Ramos (cell line): ENCODE measurements around the gene LPCAT2.

Experiments
- in situ Hi-C: fragments of 300-500 bp; cut with MboI; formaldehyde crosslinking; loops from one replicate; pipeline ENCODE4 v1.14.3; 2022; ENCODE audit warnings: low sequenced_read_pairs; ENCODE audit not compliant: unreplicated experiment

LPCAT2 gene

DNA sequence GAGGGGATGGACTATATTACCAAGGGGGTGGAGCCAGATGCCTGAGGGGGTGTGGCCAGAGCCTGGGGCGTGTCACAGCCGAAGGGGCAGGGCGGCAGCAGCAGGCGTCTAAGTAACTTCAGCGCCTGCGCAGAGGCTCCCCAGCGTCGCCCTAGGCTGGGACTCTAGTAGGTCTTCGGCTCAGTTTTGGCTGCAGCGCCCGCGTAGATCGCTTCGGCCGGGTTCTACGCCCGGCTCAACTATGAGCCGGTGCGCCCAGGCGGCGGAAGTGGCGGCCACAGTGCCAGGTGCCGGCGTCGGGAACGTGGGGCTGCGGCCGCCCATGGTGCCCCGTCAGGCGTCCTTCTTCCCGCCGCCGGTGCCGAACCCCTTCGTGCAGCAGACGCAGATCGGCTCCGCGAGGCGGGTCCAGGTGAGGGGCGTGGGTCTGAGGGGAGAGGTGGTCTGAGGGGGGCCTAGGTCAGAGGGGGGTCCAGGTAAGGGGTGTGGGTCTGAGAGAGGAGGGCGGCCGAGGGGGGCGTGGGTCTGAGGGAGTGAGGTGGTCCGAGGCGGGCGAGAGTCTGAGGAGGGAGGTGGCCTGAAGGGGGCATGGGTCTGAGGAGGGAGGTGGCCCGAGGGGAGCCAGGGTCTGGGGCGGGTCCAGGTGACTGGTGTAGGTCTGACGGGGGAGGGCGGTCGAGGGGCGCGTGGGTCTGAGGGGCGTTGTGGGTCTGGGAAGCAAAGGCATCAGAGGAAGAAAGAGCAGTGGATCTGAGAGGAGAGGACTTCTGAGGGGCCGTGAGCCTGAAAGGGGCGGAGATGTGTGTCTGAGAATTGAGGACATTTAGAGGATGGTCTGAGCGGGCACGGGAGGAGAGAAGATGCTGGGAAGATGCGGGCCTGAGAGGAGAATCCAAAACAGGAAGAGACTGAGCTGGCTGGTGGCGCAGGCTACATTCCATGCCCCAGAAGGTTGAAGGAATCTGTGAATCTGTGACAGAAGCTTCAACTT, at the start of gene LPCAT2:
TSS of gene LPCAT2 (plus strand) at position 132 of the 991 bp plus-strand sequence. CDS start at position 242, 110 bp downstream.
- in situ Hi-C loops: no loop called here

GRCh38 chr16:55462241-55462640, 46.6 kb upstream of the LPCAT2 start:
- in situ Hi-C loops: loop anchor here (25.0 kb wide), 1 partner anchor 850 kb away; no protein-coding TSS in a partner anchor

GRCh38 chr16:55464375-55464774, 44.5 kb upstream of the LPCAT2 start:
- in situ Hi-C loops: loop anchor here (25.0 kb wide), 1 partner anchor 848 kb away; no protein-coding TSS in a partner anchor

DNA sequence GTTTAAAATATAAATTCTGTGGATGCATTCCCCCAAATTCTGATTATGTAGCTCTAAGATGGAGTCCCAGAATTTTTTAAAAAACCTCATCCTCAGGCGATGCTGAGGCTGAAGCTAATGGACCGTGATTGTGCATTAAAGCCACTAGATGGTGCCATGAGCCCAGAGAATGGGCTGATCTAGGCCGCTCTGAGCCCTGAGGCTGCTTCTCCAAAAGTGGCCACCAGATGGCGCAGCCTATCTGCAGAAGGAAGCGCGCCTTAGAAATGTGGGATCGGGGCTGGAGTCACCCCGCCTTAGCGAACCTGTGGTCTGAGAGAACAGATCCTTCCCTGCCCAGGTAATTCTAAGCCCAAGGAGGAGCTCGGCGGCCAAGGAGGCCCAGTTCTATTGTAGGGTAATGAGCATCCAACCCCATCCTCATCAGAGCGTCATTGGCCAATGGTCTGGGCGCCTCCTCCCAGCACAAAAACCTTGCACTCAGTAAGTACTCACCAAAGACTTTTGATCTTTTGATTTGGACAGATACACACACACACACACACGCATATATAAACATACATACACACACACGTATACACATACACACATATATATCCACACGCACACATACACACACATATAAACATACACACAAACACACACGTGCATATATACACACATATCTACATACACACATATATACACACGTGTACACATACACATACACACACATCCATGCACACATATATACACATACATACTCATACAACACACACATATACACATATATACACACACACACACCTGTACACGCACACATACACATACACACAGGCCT, 43.6 kb upstream of the LPCAT2 start:
- in situ Hi-C loops: loop anchor here (5.0 to 25.0 kb wide), 3 partner anchors 237 to 847 kb away; no protein-coding TSS in a partner anchor

GRCh38 chr16:55466209-55466608, 42.7 kb upstream of the LPCAT2 start:
- in situ Hi-C loops: loop anchor here (5.0 to 25.0 kb wide), 3 partner anchors 236 to 846 kb away; no protein-coding TSS in a partner anchor

DNA sequence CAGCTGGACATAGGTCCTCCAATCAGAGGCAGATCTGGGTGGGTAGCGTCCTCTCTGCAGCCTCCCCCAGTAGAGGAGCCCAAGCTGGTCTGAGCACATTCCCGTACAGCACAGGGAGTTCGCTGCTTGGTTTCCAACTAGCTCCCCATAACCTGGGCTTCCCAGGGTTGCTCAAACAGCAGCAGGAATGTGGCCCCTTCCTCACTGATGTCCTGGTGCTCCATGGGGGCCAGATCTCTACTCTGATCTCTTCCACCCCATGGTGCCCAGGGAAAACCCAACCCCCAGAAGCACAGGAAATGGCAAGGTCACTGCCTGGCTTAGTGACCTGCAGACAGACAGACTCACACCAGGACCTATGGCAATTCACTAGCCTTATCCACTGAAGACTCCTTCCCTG, 41.0 kb upstream of the LPCAT2 start:
- in situ Hi-C loops: loop anchor here (5.0 to 25.0 kb wide), 3 partner anchors 234 to 844 kb away; no protein-coding TSS in a partner anchor

GRCh38 chr16:55468352-55468990, 40.4 kb upstream of the LPCAT2 start:
- in situ Hi-C loops: loop anchor here (5.0 to 25.0 kb wide), 3 partner anchors 234 to 844 kb away; no protein-coding TSS in a partner anchor

- in situ Hi-C loops: loop anchor here (5.0 to 25.0 kb wide), 3 partner anchors 232 to 842 kb away; no protein-coding TSS in a partner anchor
Observed at GRCh38 chr16:55469821-55470532, 38.9 kb upstream of the LPCAT2 start.

DNA sequence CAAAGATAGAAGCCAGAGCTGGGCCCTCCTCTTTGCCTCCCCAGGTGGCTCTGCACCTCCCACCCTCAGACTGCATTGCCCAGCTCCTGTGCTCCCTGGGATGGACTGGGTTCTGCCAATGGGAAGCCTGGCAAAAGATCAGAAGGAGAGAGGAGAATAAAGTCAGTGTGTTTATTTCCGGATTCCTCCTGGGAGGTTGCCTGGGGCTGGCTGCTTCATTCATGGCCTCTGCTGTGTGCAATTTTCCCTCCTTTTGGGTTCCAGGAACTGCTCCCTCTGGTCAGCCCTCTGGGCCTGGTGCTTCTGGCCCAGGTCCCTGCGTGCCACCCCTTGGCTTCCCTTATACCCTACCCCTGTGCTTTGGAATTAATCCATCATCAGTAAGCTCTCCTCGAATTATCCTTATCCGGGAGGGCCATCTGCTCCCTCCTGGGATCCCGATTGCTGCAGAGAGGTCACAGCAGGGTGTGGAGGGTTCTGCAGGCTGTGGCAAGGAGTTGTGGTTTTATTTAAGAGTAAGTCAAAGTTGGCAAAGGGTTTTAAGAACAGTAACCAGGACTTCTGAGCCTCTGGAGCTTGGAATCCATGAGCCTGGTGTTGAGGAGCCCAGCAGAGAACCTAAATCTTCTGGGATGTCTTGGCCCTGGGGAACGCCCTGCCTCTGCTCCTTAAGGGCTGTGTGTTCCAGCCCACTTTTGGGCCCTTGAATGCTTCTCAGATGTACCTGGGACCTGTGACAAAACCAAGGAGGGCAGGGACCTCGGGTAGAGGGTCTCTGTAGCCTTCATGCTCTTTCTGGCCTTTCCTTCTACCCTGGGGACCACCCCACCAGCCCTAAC, 38.1 kb upstream of the LPCAT2 start:
- in situ Hi-C loops: loop anchor here (25.0 kb wide), 1 partner anchor 842 kb away; no protein-coding TSS in a partner anchor

- in situ Hi-C loops: loop anchor here (25.0 kb wide), 1 partner anchor 841 kb away; no protein-coding TSS in a partner anchor
Observed at GRCh38 chr16:55471448-55472097, 37.3 kb upstream of the LPCAT2 start.

DNA sequence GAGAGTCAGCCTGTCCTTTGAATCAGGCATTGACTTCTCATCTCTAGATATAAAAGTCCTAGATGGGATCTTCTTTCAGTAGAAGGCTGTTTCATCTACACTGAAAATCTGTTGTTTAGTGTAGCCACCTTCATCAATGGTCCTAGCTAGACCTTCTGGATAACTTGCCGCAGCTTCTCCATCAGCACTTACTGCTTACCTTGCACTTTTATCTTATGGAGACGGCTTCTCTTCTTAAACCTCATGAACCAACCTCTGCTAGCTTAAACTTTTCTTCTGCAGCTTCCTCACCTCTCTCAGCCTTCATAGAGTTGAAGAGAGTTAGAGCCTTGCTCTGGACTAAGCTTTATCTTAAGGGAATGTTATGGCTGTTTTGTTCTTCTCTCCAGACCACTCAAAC, 35.3 kb upstream of the LPCAT2 start:
- in situ Hi-C loops: loop anchor here (25.0 kb wide), 1 partner anchor 839 kb away; no protein-coding TSS in a partner anchor

DNA sequence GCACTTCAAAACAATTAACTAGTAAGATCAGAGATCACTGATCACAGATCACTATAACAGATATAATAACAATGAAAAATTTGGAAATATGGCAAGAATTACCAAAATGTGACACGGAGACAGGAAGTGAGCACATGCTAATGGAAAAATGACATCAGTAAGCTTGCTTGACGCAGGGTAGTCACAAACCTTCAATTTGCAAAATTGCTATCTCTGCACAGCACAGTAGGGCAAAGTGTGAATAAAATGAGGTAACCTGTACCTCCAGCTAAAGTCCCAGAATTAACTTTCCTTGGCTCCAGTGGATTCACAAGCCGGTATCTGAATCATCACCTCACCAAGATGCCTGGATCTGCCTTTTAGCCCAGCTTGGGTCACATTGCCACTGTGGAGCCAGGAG, 34.1 kb upstream of the LPCAT2 start:
- in situ Hi-C loops: loop anchor here (25.0 kb wide), 1 partner anchor 837 kb away; no protein-coding TSS in a partner anchor

DNA sequence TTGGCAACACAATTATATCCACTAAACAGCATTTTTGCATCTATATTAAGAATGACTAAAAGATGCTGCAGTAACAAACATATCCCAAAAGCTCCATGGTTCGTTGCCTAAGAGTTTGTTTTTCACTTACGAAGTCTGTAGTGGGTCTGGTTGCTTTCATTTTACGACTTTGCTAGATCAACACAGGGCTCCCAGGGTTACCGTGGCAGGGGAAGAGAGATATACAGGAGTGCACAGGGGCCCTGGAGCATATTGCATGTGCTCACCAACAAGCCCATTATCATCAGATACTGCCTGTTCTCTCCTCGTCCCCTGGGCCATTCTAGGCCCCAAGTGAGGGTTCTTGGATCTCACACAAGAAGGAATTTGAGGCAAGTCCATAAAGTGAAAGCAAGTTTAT, 33.0 kb upstream of the LPCAT2 start:
- in situ Hi-C loops: no loop called here

GRCh38 chr16:55476625-55477533, 32.0 kb upstream of the LPCAT2 start:
- in situ Hi-C loops: no loop called here

GRCh38 chr16:55477736-55478135, 31.1 kb upstream of the LPCAT2 start:
- in situ Hi-C loops: no loop called here

- in situ Hi-C loops: no loop called here
Observed at GRCh38 chr16:55478827-55479429, 29.9 kb upstream of the LPCAT2 start, which contains the start of gene MMP2. Gene MMP2 (plus strand): TSS chr16:55479198. CDS start chr16:55479480, 282 bp downstream.
